RWPE2 (cell line): ENCODE results near the gene NEFH.

ENCODE experiments used
- ATAC-seq: fragments of 200-7000 bp; cut with Tn5 transposase; 3 replicates; pipeline ENCODE4 v1.9.1; 2021; ENCODE audit warnings: low read depth
- DNase-seq: peaks from one replicate; pipeline ENCODE4 v3.0.0-alpha.2; 2020; ENCODE audit warnings: low spot score
- H3K27ac ChIP-seq: fragments of 450-650 bp; 2 replicates; pipeline ENCODE4 v1.5.1; 2017; ENCODE audit warnings: mild to moderate bottlenecking; ENCODE audit not compliant: poor library complexity, severe bottlenecking
- H3K27me3 ChIP-seq: fragments of 250-450 bp; sonication (Bioruptor Pico); 2 replicates; pipeline ENCODE4 v1.5.1; 2021; ENCODE audit warnings: mild to moderate bottlenecking, moderate library complexity; ENCODE audit not compliant: insufficient read depth, poor library complexity, severe bottlenecking
- H3K36me3 ChIP-seq: fragments of 250-450 bp; sonication (Bioruptor Pico); 2 replicates; pipeline ENCODE4 v1.5.1; 2020; ENCODE audit warnings: low read depth, mild to moderate bottlenecking, moderate library complexity
- H3K4me1 ChIP-seq: fragments of 250-450 bp; sonication (Bioruptor Pico); 2 replicates; pipeline ENCODE4 v1.5.1; 2021; ENCODE audit warnings: mild to moderate bottlenecking, moderate library complexity; ENCODE audit not compliant: insufficient read depth, poor library complexity, severe bottlenecking
- H3K4me3 ChIP-seq: fragments of 250-450 bp; sonication (Bioruptor Pico); 2 replicates; pipeline ENCODE4 v1.5.1; 2021; ENCODE audit warnings: mild to moderate bottlenecking, moderate library complexity; ENCODE audit not compliant: severe bottlenecking
- H3K9me3 ChIP-seq: fragments of 250-450 bp; sonication (Bioruptor Pico); 2 replicates; pipeline ENCODE4 v1.5.1; 2021; ENCODE audit warnings: mild to moderate bottlenecking, moderate library complexity; ENCODE audit not compliant: severe bottlenecking
- CTCF ChIP-seq: fragments of 450-650 bp; IDR thresholded peaks from one replicate; pipeline ENCODE4 v1.5.1; 2017; ENCODE audit warnings: mild to moderate bottlenecking, moderate library complexity; ENCODE audit not compliant: poor library complexity, severe bottlenecking

NEFH gene

GRCh38 chr22:29473001-29473400 lies 7.0 kb upstream of the NEFH start:
- peaks cover 5% of the 10 kb centered on the region for H3K4me1 ChIP-seq
- no peak overlapping the region for H3K27ac ChIP-seq
- peaks cover 14% of the 10 kb centered on the region for H3K27me3 ChIP-seq
- no peak for TF ChIP-seq CTCF
- no peaks in the 10 kb centered on the region for H3K36me3 ChIP-seq
- H3K9me3 ChIP-seq = no peaks in the 10 kb centered on the region
- DNase-seq (no peak), ATAC-seq (no peak)
- no peak overlapping the region for H3K4me3 ChIP-seq

GRCh38 chr22:29475550-29475949 lies 4.5 kb upstream of the NEFH start:
- H3K9me3 ChIP-seq = no peaks in the 10 kb centered on the region
- no peaks in the 10 kb centered on the region for H3K36me3 ChIP-seq
- DNase-seq (no peak), ATAC-seq (no peak)
- no peak overlapping the region for H3K4me3 ChIP-seq
- no peak for TF ChIP-seq CTCF
- no peaks in the 10 kb centered on the region for H3K4me1 ChIP-seq
- H3K27me3 ChIP-seq = peaks cover 39% of the 10 kb centered on the region
- H3K27ac ChIP-seq = no peak overlapping the region

GRCh38 chr22:29476116-29476515 lies 3.9 kb upstream of the NEFH start:
- H3K27me3 ChIP-seq = peaks cover 45% of the 10 kb centered on the region
- no peak for DNase-seq
- H3K27ac ChIP-seq = no peak overlapping the region
- H3K4me1 ChIP-seq = no peaks in the 10 kb centered on the region
- no peak overlapping the region for H3K4me3 ChIP-seq
- ATAC-seq = peak; percentile 30; the same call in 1 of the 3 replicates
- no peaks in the 10 kb centered on the region for H3K36me3 ChIP-seq
- no peaks in the 10 kb centered on the region for H3K9me3 ChIP-seq
- no peak for TF ChIP-seq CTCF

- ATAC-seq (no peak), DNase-seq (no peak)
- Histone ChIP-seq H3K27ac (no peak overlapping the region), H3K4me1 (no peaks in the 10 kb centered on the region), H3K36me3 (no peaks in the 10 kb centered on the region), H3K27me3 (peaks cover 57% of the 10 kb centered on the region), H3K9me3 (no peaks in the 10 kb centered on the region), H3K4me3 (no peak overlapping the region)
- TF ChIP-seq CTCF = no peak
These were observed 2.2 kb upstream of the NEFH start for GRCh38 chr22:29477723-29478318.

DNA sequence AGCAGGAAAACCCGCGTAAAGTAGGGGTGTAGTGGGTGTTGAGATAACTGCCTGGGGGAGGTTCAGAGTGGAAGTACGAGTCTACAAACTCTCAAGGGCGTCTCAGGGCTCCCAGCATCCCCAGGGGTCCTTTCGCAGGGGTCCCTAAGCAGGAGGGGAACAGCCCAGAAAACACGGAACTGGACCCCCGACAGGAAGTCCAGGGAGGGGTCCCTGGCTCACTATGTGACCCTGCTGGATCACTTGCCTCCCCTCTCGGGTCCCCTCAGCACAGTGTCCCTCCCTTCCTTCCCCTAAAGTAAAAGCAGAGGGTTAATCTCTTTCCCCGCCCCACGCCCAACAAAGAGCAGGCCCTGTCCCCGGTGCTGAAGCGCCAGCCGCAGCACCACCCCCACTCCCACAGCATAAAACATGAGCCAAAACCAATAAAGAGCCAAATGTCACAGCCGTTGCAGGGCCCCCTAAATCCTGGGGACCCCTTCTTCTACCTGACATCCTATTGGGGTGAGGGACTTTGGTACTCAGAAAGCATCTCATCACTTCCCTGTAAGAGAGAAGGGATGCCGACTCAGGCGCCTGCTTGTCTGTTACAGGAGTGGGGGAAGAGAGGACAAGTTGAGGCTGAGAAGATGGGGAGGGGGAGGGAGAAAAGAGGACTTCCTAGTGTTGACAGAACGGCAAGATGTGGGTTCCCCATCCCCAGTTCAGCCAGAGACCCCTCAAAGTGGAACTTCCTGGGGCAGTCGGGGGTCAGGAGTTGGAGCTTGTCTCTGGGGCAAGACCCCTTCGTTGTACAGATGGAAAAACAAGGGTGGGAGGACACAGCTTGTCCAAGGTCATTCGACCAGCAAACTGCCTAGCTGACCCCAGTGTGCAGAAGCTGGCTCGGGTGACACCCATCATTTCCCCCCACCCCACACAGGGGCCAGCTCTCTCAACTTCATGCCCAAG lies 1.4 kb upstream of the NEFH start:
- TF ChIP-seq CTCF = no peak
- Histone ChIP-seq H3K27me3 (peaks cover 57% of the 10 kb centered on the region), H3K4me1 (no peaks in the 10 kb centered on the region), H3K9me3 (no peaks in the 10 kb centered on the region), H3K27ac (no peak overlapping the region), H3K36me3 (no peaks in the 10 kb centered on the region), H3K4me3 (no peak overlapping the region)
- peak; percentile 21; the same call in 1 of the 3 replicates for ATAC-seq
- no peak for DNase-seq
